Stomach (tissue), 4 donors: Measurements from ENCODE around the gene FFAR3.

Experiments used
- CTCF ChIP-seq, 7 experiments: fragments of 450-650 bp in 4 of 7; fragments of 200-600 bp in 3 of 7; sonication (generic) in 3 of 7; IDR thresholded peaks; one replicate each; pipeline ENCODE4 v1.5.1; 2016 to 2019; ENCODE audit warnings: antibody characterized with exemption in 7 of 7, control low read depth in 2 of 7, mild to moderate bottlenecking in 1 of 7
- POLR2A ChIP-seq, 4 donors: fragments of 450-650 bp; IDR thresholded peaks; one replicate each; pipeline ENCODE4 v1.6.1; 2016; ENCODE audit warnings: antibody characterized with exemption in 4 of 4, control low read depth in 2 of 4, mild to moderate bottlenecking in 1 of 4, moderate library complexity in 1 of 4
- POLR2AphosphoS5 ChIP-seq, 3 donors: sonication (generic); formaldehyde crosslinking; IDR thresholded peaks; one replicate each; pipeline ENCODE4 v1.6.1; 2016; ENCODE audit warnings: antibody characterized with exemption in 3 of 3

- no peak for TF ChIP-seq CTCF (IDR thresholded peaks at IDR 0.05)
- TF ChIP-seq POLR2AphosphoS5 (IDR thresholded peaks at IDR 0.05): no peak
- no peak for TF ChIP-seq POLR2A (IDR thresholded peaks at IDR 0.05)
Measured at GRCh38 chr19:35308910-35309309, 49.4 kb upstream of the FFAR3 start.
